Ovary (tissue), 9 donors: ENCODE measurements around the gene TKFC. TPM values are rescaled to one million over a fixed set of nuclear protein-coding genes. Genes with fewer than 3 reads are reported as not detected.

Source experiments
- DNase-seq, 5 donors: peaks; one replicate each; pipeline ENCODE4 v3.0.0-alpha.2; 2019 to 2020
- H3K27ac ChIP-seq, 2 donors: fragments of 200-600 bp; one replicate each; pipeline versions ENCODE4 v1.5.1 to v1.8.0; 2019 to 2022
- H3K27me3 ChIP-seq: fragments of 200-600 bp; one replicate; pipeline ENCODE4 v1.8.0; 2022
- H3K36me3 ChIP-seq: fragments of 200-600 bp; sonication (generic); one replicate; pipeline ENCODE4 v1.5.1; 2019
- H3K4me1 ChIP-seq: one replicate; pipeline ENCODE4 v1.8.1; 2013; ENCODE audit warnings: mild to moderate bottlenecking, moderate library complexity; ENCODE audit not compliant: insufficient read depth
- H3K4me3 ChIP-seq: fragments of 200-600 bp; sonication (generic); one replicate; pipeline ENCODE4 v1.5.1; 2017
- H3K9me3 ChIP-seq, 2 donors: fragments of 200-600 bp in 1 of 2; sonication (generic) in 1 of 2; one replicate each; pipeline versions ENCODE4 v1.5.1 to v1.8.1; 2013 to 2019; ENCODE audit warnings: mild to moderate bottlenecking in 1 of 2, moderate library complexity in 1 of 2
- CTCF ChIP-seq, 3 donors: fragments of 450-650 bp in 2 of 3; fragments of 200-600 bp in 1 of 3; IDR thresholded peaks; one replicate each; pipeline versions ENCODE4 v1.5.1 to v1.8.0; 2016 to 2022; ENCODE audit warnings: antibody characterized with exemption in 3 of 3, mild to moderate bottlenecking in 1 of 3
- EP300 ChIP-seq: sonication (generic); formaldehyde crosslinking; IDR thresholded peaks from one replicate; pipeline ENCODE4 v1.6.1; 2017; ENCODE audit warnings: antibody characterized with exemption
- POLR2A ChIP-seq: fragments of 450-650 bp; IDR thresholded peaks from one replicate; pipeline ENCODE4 v1.6.1; 2017; ENCODE audit warnings: antibody characterized with exemption, mild to moderate bottlenecking, moderate library complexity
- WGBS, 3 donors: extraction: QIAGEN DNeasy Blood & Tissue Kit in 1 of 3; methylation state at CpG; one replicate each; pipeline versions ENCODE4 v1.1.5 to v1.1.7; 2013 to 2017; 5-methylcytosine and 5-hydroxymethylcytosine counted together
- intact Hi-C, 4 donors: fragments of 100-400 bp; cut with DNase I; formaldehyde crosslinking; loops; one replicate each; pipeline versions ENCODE4 v1.11.0 to v1.15.1; 2022 to 2023
- polyA plus RNA-seq, 2 donors: library from polyadenylated mRNA; stranded (reverse); fragments of 200-250 nt in 1 of 2; fragments of 350-450 nt in 1 of 2; fragmentation: Illumina TruSeq in 1 of 2; extraction: RNeasy Lipid Tissue Mini Kit (QIAGEN cat#74804) in 1 of 2; gene quantifications; one replicate each; pipeline ENCODE4 v1.2.3, GENCODE V29; 2013 to 2014
- total RNA-seq, 7 donors: library from RNA; depleted of rRNA in 2 of 7; stranded (reverse); fragments of >200 nt in 2 of 7; fragmentation: NEBNext Ultra II Directional in 3 of 7; extraction: Animal tissue kit (Norgen Biotek cat#: 25700) in 3 of 7; gene quantifications; one replicate each; pipeline versions ENCODE4 v1.1.0 to v1.2.4, GENCODE V29; 2016 to 2023
- donor health status: DM: no; HTN: no; CAD: no; lungs with moderate emphysema.
- donor health status: DM: no; HTN: no; CAD: no.
- donor health status: Bipolar disorder and iron deficiency.
- donor health status: DM: yes; HTN: yes; CAD: no.
- donor health status: DM: no; HTN: no; CAD: no.
- donor health status: DM: yes; HTN: yes; CAD: no.

Gene TKFC
- total and polyA plus RNA-seq, 9 donors: 19.0 to 41.4 (median 30.4) TPM

GRCh38 chr11:61302550-61302949 is 30.5 kb upstream of the TKFC start:
- no peaks in the 10 kb centered on the region for H3K27me3 ChIP-seq
- 86 to 88% (median 88%) methylated on average over 13 of the region's 13 CpGs for whole genome bisulfite sequencing, 3 donors
- H3K9me3 ChIP-seq: no peaks in the 10 kb centered on the region
- H3K36me3 ChIP-seq: no peaks in the 10 kb centered on the region
- intact Hi-C loops: no loop called here
- H3K4me3 ChIP-seq: no peak overlapping the region
- DNase-seq: no peak
- H3K4me1 ChIP-seq: peaks cover 6% of the 10 kb centered on the region
- no peak overlapping the region for H3K27ac ChIP-seq
- no peak for TF ChIP-seq CTCF (IDR thresholded peaks at IDR 0.05)
- no peak for TF ChIP-seq POLR2A
- no peak for TF ChIP-seq EP300

GRCh38 chr11:61303725-61304124 is 29.3 kb upstream of the TKFC start:
- Histone ChIP-seq H3K4me1 (peaks cover 4% of the 10 kb centered on the region), H3K27ac (no peak overlapping the region), H3K4me3 (no peak overlapping the region), H3K36me3 (no peaks in the 10 kb centered on the region), H3K9me3 (no peaks in the 10 kb centered on the region), H3K27me3 (no peaks in the 10 kb centered on the region)
- no peak for TF ChIP-seq EP300
- TF ChIP-seq POLR2A: no peak
- no peak for TF ChIP-seq CTCF (IDR thresholded peaks at IDR 0.05)
- DNase-seq: no peak
- intact Hi-C loops: no loop called here
- WGBS, 3 donors: 93 to 94% (median 93%) methylated on average over 9 of the region's 9 CpGs

- Histone ChIP-seq H3K4me3 (no peak overlapping the region), H3K4me1 (no peaks in the 10 kb centered on the region), H3K27me3 (no peaks in the 10 kb centered on the region), H3K36me3 (no peaks in the 10 kb centered on the region), H3K27ac (no peak overlapping the region), H3K9me3 (no peaks in the 10 kb centered on the region)
- 94 to 96% (median 95%) methylated on average over 7 of the region's 7 CpGs for WGBS, 3 donors
- no peak for TF ChIP-seq CTCF (IDR thresholded peaks at IDR 0.05)
- intact Hi-C loops: no loop called here
- DNase-seq: no peak
These were observed 27.6 kb upstream of the TKFC start for GRCh38 chr11:61305417-61305816.

GRCh38 chr11:61306221-61306620 is 26.8 kb upstream of the TKFC start:
- intact Hi-C loops: no loop called here
- TF ChIP-seq POLR2A (no peak), EP300 (no peak), CTCF (IDR thresholded peaks at IDR 0.05) (no peak)
- 89 to 100% (median 95%) methylated on average over 1 of the region's 1 CpG for WGBS, 3 donors

GRCh38 chr11:61307354-61307753 is 25.7 kb upstream of the TKFC start:
- 58 to 80% (median 67%) methylated on average over 1 of the region's 1 CpG for WGBS, 3 donors
- no peak for TF ChIP-seq CTCF (IDR thresholded peaks at IDR 0.05)
- no peak for TF ChIP-seq EP300
- no peak for TF ChIP-seq POLR2A
- DNase-seq: no peak
- Histone ChIP-seq H3K9me3 (no peaks in the 10 kb centered on the region), H3K4me1 (peaks cover 2% of the 10 kb centered on the region), H3K27ac (no peak overlapping the region), H3K4me3 (no peak overlapping the region), H3K36me3 (no peaks in the 10 kb centered on the region), H3K27me3 (no peaks in the 10 kb centered on the region)
- intact Hi-C loops: no loop called here

More at GRCh38 chr11:61306221-61306620, 26.8 kb upstream of the TKFC start:
- Histone ChIP-seq H3K27me3 (no peaks in the 10 kb centered on the region), H3K9me3 (no peaks in the 10 kb centered on the region), H3K27ac (no peak overlapping the region), H3K4me1 (peaks cover 2% of the 10 kb centered on the region), H3K4me3 (no peak overlapping the region), H3K36me3 (no peaks in the 10 kb centered on the region)
- DNase-seq: no peak
